ENCODE data around the gene GLB1L2.
"Not testable (repeated sequence)": the region's sequence is repeated elsewhere in the genome, so short reads cannot be mapped to it uniquely, and the experiment has no call there.

GLB1L2 gene

GRCh38 chr11:134334796-134335571, 3.2 kb downstream of the GLB1L2 start:
- TF ChIP-seq TAF1 (IDR thresholded peaks at IDR 0.05; ENCODE audit: low read depth, low read length) (no peak), SPI1 (IDR thresholded peaks at IDR 0.05; ENCODE audit: low read depth, low read length) (no peak), PAX5 (IDR thresholded peaks at IDR 0.05; ENCODE audit: insufficient read depth, low read length, severe bottlenecking) (no peak), POU2F2 (IDR thresholded peaks at IDR 0.05; ENCODE audit: low read depth, low read length) (no peak), POLR2AphosphoS5 (IDR thresholded peaks at IDR 0.05; ENCODE audit: low read depth, low read length) (no peak), POLR2A (IDR thresholded peaks at IDR 0.05; ENCODE audit: low read depth, low read length) (no peak)
- DNase-seq (ENCODE audit: insufficient read length, low spot score) (no peak), FAIRE-seq (no peak)

GRCh38 chr11:134337051-134337450, 5.3 kb downstream of the GLB1L2 start:
- TF ChIP-seq PAX5 (IDR thresholded peaks at IDR 0.05; ENCODE audit: insufficient read depth, low read length, severe bottlenecking) = no peak
- FAIRE-seq (no peak), DNase-seq (ENCODE audit: insufficient read length, low spot score) (no peak)

- TF ChIP-seq SPI1 (IDR thresholded peaks at IDR 0.05; ENCODE audit: low read depth, low read length) (no peak), TAF1 (IDR thresholded peaks at IDR 0.05; ENCODE audit: low read depth, low read length) (no peak), POLR2AphosphoS5 (IDR thresholded peaks at IDR 0.05; ENCODE audit: low read depth, low read length) (no peak), POU2F2 (IDR thresholded peaks at IDR 0.05; ENCODE audit: low read depth, low read length) (no peak), PAX5 (IDR thresholded peaks at IDR 0.05; ENCODE audit: insufficient read depth, low read length, severe bottlenecking) (no peak), POLR2A (IDR thresholded peaks at IDR 0.05; ENCODE audit: low read depth, low read length) (no peak)
- FAIRE-seq (no peak), DNase-seq (ENCODE audit: insufficient read length, low spot score) (no peak)
Observed at GRCh38 chr11:134338068-134338467, 6.3 kb downstream of the GLB1L2 start.

- FAIRE-seq = no peak
- TF ChIP-seq POLR2AphosphoS5 (IDR thresholded peaks at IDR 0.05; ENCODE audit: low read depth, low read length) (no peak), PAX5 (IDR thresholded peaks at IDR 0.05; ENCODE audit: insufficient read depth, low read length, severe bottlenecking) (no peak), TAF1 (IDR thresholded peaks at IDR 0.05; ENCODE audit: low read depth, low read length) (no peak), SPI1 (IDR thresholded peaks at IDR 0.05; ENCODE audit: low read depth, low read length) (no peak), POU2F2 (IDR thresholded peaks at IDR 0.05; ENCODE audit: low read depth, low read length) (no peak), POLR2A (IDR thresholded peaks at IDR 0.05; ENCODE audit: low read depth, low read length) (no peak)
- DNase-seq (ENCODE audit: insufficient read length, low spot score) = no peak
Observed at GRCh38 chr11:134338654-134339053, 6.9 kb downstream of the GLB1L2 start.

- DNase-seq (ENCODE audit: insufficient read length, low spot score) = no peak
- no peak for TF ChIP-seq PAX5 (IDR thresholded peaks at IDR 0.05; ENCODE audit: insufficient read depth, low read length, severe bottlenecking)
- TF ChIP-seq POU2F2 (IDR thresholded peaks at IDR 0.05; ENCODE audit: low read depth, low read length) = no peak
- TF ChIP-seq POLR2AphosphoS5 (IDR thresholded peaks at IDR 0.05; ENCODE audit: low read depth, low read length) = no peak
- FAIRE-seq = no peak
Observed at GRCh38 chr11:134339756-134340155, 8.0 kb downstream of the GLB1L2 start.

- no peak for DNase-seq (ENCODE audit: insufficient read length, low spot score)
- TF ChIP-seq PAX5 (IDR thresholded peaks at IDR 0.05; ENCODE audit: insufficient read depth, low read length, severe bottlenecking) (no peak), POLR2AphosphoS5 (IDR thresholded peaks at IDR 0.05; ENCODE audit: low read depth, low read length) (no peak), SPI1 (IDR thresholded peaks at IDR 0.05; ENCODE audit: low read depth, low read length) (no peak), POLR2A (IDR thresholded peaks at IDR 0.05; ENCODE audit: low read depth, low read length) (no peak), POU2F2 (IDR thresholded peaks at IDR 0.05; ENCODE audit: low read depth, low read length) (no peak), TAF1 (IDR thresholded peaks at IDR 0.05; ENCODE audit: low read depth, low read length) (no peak)
- FAIRE-seq = no peak
Observed at GRCh38 chr11:134340354-134340964, 8.7 kb downstream of the GLB1L2 start.

GRCh38 chr11:134341805-134342571, 10.2 kb downstream of the GLB1L2 start:
- FAIRE-seq = no peak
- TF ChIP-seq PAX5 (IDR thresholded peaks at IDR 0.05; ENCODE audit: insufficient read depth, low read length, severe bottlenecking) = no peak
- DNase-seq (ENCODE audit: insufficient read length, low spot score) = no peak

- DNase-seq (ENCODE audit: insufficient read length, low spot score) (no peak), FAIRE-seq (no peak)
- TF ChIP-seq POLR2AphosphoS5 (IDR thresholded peaks at IDR 0.05; ENCODE audit: low read depth, low read length) = no peak
- TF ChIP-seq SPI1 (IDR thresholded peaks at IDR 0.05; ENCODE audit: low read depth, low read length) = no peak
- no peak for TF ChIP-seq POLR2A (IDR thresholded peaks at IDR 0.05; ENCODE audit: low read depth, low read length)
- TF ChIP-seq TAF1 (IDR thresholded peaks at IDR 0.05; ENCODE audit: low read depth, low read length) = no peak
- TF ChIP-seq PAX5 (IDR thresholded peaks at IDR 0.05; ENCODE audit: insufficient read depth, low read length, severe bottlenecking) = no peak
- TF ChIP-seq POU2F2 (IDR thresholded peaks at IDR 0.05; ENCODE audit: low read depth, low read length) = no peak
Observed at GRCh38 chr11:134342572-134343340, 11.0 kb downstream of the GLB1L2 start.

- FAIRE-seq (no peak), DNase-seq (ENCODE audit: insufficient read length, low spot score) (no peak)
- TF ChIP-seq SPI1 (IDR thresholded peaks at IDR 0.05; ENCODE audit: low read depth, low read length) (no peak), POU2F2 (IDR thresholded peaks at IDR 0.05; ENCODE audit: low read depth, low read length) (no peak), PAX5 (IDR thresholded peaks at IDR 0.05; ENCODE audit: insufficient read depth, low read length, severe bottlenecking) (no peak), TAF1 (IDR thresholded peaks at IDR 0.05; ENCODE audit: low read depth, low read length) (no peak), POLR2A (IDR thresholded peaks at IDR 0.05; ENCODE audit: low read depth, low read length) (no peak)
Observed at GRCh38 chr11:134343646-134344045, 11.9 kb downstream of the GLB1L2 start.

- FAIRE-seq = not testable (repeated sequence)
Observed at GRCh38 chr11:134344497-134345236, 12.9 kb downstream of the GLB1L2 start.

More at GRCh38 chr11:134344497-134345236, 12.9 kb downstream of the GLB1L2 start:
- not testable (repeated sequence) for DNase-seq (ENCODE audit: insufficient read length, low spot score)
